ENCODE data around the gene TNPO1.

The TNPO1 gene

GRCh38 chr5:72849546-72849945, 33.1 kb downstream of the TNPO1 start:
- Histone ChIP-seq H3K4me3 (ENCODE audit: low read depth, low read length) (peak overlapping the region; percentile 99), H3K27ac (ENCODE audit: extremely low read depth, low read depth, low read length) (peak overlapping the region; percentile 82; the same call in 1 of the 2 replicates), H3K9me3 (ENCODE audit: control insufficient read depth, insufficient read depth, low read depth, low read length) (no peaks in the 10 kb centered on the region), H3K4me1 (ENCODE audit: control insufficient read depth, insufficient read depth, low read length) (peaks cover 12% of the 10 kb centered on the region), H3K36me3 (ENCODE audit: control insufficient read depth in 2 of 2, insufficient read depth in 1 of 2, low read length in 2 of 2) (peaks cover 25 to 31% of the 10 kb centered on the region in 2 experiments)
- POLR2A ChIA-PET = interaction anchor here (0.7 to 2.4 kb wide), 8 partner anchors 8 to 238 kb away, joined by 3 to 9 read pairs (median 4); partner anchors contain the start of gene TNPO1
- CTCF ChIA-PET = interaction anchor here (0.7 to 1.3 kb wide), 2 partner anchors 239 to 1016 kb away, joined by 3 to 6 read pairs; no protein-coding TSS in a partner anchor
- TF ChIP-seq ZSCAN30 (tag by site-specific recombination; IDR thresholded peaks at IDR 0.05) = no peak
- peak; percentile 83 for TF ChIP-seq SP7 (tag by site-specific recombination; IDR thresholded peaks at IDR 0.05)
- 0 out of 2 replicates have a peak, but pooled peaks have one; percentile 8 for TF ChIP-seq ZNF366 (tag by site-specific recombination; conservative IDR thresholded peaks at IDR 0.05)
- no peak for TF ChIP-seq ZFP37 (tag by site-specific recombination; IDR thresholded peaks at IDR 0.05)

- no peak overlapping the region for H3K27ac ChIP-seq (ENCODE audit: extremely low read depth, low read depth, low read length)
- ChIA-PET POLR2A (interaction anchor here (1.1 to 2.4 kb wide), 3 partner anchors 8 to 33 kb away, joined by 4 to 9 read pairs (median 7); partner anchors contain the start of gene TNPO1), CTCF (interaction anchor here (0.6 to 1.3 kb wide), 4 partner anchors 239 to 1017 kb away, joined by 3 to 6 read pairs (median 4); no protein-coding TSS in a partner anchor)
- H3K9me3 ChIP-seq (ENCODE audit: control insufficient read depth, insufficient read depth, low read depth, low read length) = no peaks in the 10 kb centered on the region
- H3K36me3 ChIP-seq (ENCODE audit: control insufficient read depth in 2 of 2, insufficient read depth in 1 of 2, low read length in 2 of 2) = peaks cover 30 to 35% of the 10 kb centered on the region in 2 experiments
- TF ChIP-seq PRDM6 (tag by site-specific recombination; IDR thresholded peaks at IDR 0.05) (peak; percentile 68; the same call in 1 of the 2 replicates), PRDM1 (tag by site-specific recombination; IDR thresholded peaks at IDR 0.05) (peak; percentile 71), ZFHX2 (tag by site-specific recombination; conservative IDR thresholded peaks at IDR 0.05) (no peak)
- H3K4me1 ChIP-seq (ENCODE audit: control insufficient read depth, insufficient read depth, low read length) = peaks cover 12% of the 10 kb centered on the region
- peak overlapping the region; percentile 99 for H3K4me3 ChIP-seq (ENCODE audit: low read depth, low read length)
Measured at GRCh38 chr5:72850113-72850512, 33.7 kb downstream of the TNPO1 start.

- Histone ChIP-seq H3K36me3 (ENCODE audit: control insufficient read depth in 2 of 2, insufficient read depth in 1 of 2, low read length in 2 of 2) (peaks cover 50 to 57% of the 10 kb centered on the region in 2 experiments), H3K9me3 (ENCODE audit: control insufficient read depth, insufficient read depth, low read depth, low read length) (no peaks in the 10 kb centered on the region), H3K4me1 (ENCODE audit: control insufficient read depth, insufficient read depth, low read length) (peaks cover 12% of the 10 kb centered on the region), H3K27ac (ENCODE audit: extremely low read depth, low read depth, low read length) (no peak overlapping the region), H3K4me3 (ENCODE audit: low read depth, low read length) (no peak overlapping the region)
- TF ChIP-seq ZNF19 (tag by site-specific recombination; IDR thresholded peaks at IDR 0.05; ENCODE audit: low read depth) (no peak), ZNF561 (tag by site-specific recombination; IDR thresholded peaks at IDR 0.05; ENCODE audit: borderline replicate concordance) (no peak), BCL6B (tag by site-specific recombination; IDR thresholded peaks at IDR 0.05) (no peak), ZNF26 (tag by site-specific recombination; IDR thresholded peaks at IDR 0.05) (no peak), HOXD13 (CRISPR knock-in tag; IDR thresholded peaks at IDR 0.05; ENCODE audit: borderline replicate concordance) (no peak), GLIS1 (tag by site-specific recombination; IDR thresholded peaks at IDR 0.05) (no peak), ZNF560 (tag by site-specific recombination; IDR thresholded peaks at IDR 0.05; ENCODE audit: borderline replicate concordance) (no peak)
- CTCF ChIA-PET = no interaction called here
- POLR2A ChIA-PET = no interaction called here
Measured at GRCh38 chr5:72852356-72852755, 35.9 kb downstream of the TNPO1 start.
